HG03575 (cell line): ENCODE data around the gene ADCY10.

Source experiments
- ATAC-seq: cut with Tn5 transposase; IDR thresholded peaks from one replicate; pipeline ENCODE4 v1.9.1; 2021; ENCODE audit not compliant: unreplicated experiment, insufficient number of reproducible peaks, low FRiP score; ENCODE audit errors: extremely low read depth

Gene ADCY10

DNA sequence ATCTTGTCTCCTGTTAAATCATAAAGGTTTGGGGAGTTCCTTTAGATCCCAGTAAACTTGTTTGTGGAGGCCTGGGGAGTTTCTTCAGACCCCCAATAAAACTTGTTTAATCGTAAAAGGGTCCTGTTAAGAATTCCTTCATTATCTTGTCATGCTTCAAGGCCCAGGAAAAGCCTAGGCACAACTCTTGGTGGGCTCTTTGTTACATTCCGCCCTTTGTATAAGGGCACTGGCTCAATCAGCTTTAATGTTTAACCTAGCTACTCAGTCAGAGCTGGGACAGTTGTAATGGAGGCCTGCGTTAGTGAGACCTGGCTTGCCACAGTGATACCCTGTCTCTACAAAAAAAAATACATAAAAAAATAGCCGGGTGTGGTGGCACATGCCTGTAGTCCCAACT lies 115.0 kb downstream of the ADCY10 start:
- ATAC-seq = no peak

- ATAC-seq = no peak
Measured at GRCh38 chr1:167797015-167797414, 116.9 kb downstream of the ADCY10 start.

DNA sequence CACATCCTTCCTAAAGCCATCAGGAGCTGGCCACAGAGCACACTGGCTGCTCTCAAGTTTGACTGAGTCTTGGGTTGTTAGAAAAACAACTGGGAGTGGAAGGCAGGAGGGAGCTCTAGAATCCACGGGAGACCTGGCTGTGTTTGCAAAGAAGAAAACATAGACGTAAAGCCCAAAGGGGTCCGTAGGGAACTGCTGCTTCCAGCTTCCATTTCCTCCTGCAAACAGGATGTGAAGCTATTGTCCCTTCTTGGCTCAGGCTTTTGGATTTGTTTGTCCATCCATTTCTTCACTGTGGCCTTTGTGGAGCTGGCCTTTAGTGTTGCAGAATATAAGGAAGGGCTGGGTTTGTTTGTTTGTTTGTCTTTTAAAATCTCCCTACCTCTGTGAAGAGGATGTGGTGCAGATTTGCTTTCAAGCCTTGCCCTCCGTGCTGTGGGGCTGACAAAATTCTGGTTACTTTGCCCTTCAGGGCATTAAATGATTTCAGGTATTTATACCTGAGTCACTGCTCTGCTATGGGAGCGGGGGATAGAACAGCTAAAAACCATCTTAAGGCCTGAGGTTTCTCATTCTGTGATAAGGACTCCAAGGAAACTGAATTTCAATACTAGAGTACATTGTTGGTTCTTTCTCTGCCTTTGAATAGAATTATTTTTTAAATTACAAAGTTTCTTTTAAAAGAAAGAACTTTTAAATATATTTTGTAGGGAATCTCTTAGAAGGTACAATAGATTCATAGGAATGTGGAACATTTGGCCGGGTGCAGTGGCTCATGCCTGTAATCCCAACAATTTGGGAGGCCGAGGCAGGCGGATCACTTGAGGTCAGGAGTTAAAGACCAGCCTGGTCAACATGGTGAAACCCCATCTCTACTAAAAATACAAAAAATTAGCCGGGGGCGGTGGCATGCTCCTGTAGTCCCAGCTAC lies 117.9 kb downstream of the ADCY10 start:
- no peak for ATAC-seq

DNA sequence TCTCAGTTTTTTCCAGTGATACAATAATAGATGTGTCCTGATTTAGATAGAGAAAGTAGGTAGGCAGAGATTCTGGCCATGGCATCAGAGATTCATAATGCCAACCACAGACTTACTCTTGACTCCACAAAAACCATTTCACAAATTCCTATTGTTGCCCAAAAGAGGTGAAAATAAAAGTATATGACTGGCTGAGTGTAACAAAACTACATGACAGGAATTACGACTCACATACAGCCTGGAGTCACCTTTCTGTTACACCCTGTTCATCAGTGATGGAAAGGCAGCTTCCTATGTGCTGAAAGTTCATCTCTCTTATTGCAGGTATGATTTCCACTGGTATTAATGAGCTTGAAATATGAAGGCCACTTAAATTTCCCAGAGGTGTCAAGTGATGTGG lies 119.9 kb downstream of the ADCY10 start:
- no peak for ATAC-seq

DNA sequence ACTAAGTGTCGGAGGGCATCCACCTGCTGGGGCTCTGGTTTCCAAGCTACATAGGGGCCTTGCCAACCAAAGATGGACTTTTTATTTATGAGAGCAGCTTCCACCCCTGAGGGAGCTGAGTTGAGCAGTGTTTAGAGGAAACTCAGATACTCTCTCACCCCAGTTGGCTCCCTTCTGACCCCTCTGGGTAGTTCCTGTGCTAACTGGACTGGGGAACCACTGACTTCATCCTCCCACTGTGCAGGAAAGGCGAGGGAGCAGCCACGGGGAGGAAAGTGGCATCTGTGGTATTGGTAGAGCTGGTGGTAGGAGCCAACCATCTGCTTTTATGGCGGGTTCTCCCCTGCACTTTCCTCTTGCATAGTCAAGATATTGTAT lies 121.8 kb downstream of the ADCY10 start:
- ATAC-seq = no peak

GRCh38 chr1:167791281-167792187 lies 122.4 kb downstream of the ADCY10 start:
- no peak for ATAC-seq

DNA sequence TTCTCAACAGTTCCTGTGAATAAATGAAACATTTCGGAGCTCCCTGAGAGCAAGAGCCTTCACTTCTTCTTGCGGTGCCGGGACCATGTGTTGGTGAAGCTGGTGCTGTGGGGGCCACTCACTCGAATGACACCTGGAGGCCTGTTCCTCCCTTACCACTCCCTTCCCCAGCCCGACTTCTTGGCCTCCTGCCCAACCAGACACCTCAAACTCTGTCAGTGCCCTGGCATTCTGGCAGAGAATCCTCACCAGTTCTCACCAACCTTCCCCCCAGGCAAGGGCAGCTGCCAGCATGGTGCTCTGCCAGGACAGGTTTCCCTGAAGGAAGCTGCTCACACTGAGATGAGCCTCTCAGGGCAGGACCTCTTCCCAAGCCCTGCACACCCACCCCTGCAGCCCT lies 123.8 kb downstream of the ADCY10 start:
- no peak for ATAC-seq

- no peak for ATAC-seq
Measured at GRCh38 chr1:167789501-167789900, 124.4 kb downstream of the ADCY10 start.

DNA sequence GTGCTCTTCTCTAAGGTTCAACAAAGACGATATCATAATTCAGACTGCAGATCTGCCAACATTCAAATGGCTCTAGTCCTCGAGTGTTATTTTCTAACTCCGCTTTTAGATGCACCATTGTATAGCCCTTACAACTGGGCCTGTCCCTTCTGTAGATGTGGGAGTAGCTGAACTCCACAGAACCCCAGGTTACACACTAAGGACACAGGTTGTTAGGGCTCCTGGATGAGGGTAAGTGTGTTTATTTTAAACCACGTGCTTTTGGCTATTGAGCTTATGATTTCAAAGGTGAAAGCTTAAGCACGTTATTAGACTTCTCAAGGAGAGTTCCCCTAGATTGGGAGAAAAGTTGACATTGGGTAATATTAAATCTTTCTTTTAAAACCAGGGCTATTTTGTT lies 127.4 kb downstream of the ADCY10 start:
- no peak for ATAC-seq

DNA sequence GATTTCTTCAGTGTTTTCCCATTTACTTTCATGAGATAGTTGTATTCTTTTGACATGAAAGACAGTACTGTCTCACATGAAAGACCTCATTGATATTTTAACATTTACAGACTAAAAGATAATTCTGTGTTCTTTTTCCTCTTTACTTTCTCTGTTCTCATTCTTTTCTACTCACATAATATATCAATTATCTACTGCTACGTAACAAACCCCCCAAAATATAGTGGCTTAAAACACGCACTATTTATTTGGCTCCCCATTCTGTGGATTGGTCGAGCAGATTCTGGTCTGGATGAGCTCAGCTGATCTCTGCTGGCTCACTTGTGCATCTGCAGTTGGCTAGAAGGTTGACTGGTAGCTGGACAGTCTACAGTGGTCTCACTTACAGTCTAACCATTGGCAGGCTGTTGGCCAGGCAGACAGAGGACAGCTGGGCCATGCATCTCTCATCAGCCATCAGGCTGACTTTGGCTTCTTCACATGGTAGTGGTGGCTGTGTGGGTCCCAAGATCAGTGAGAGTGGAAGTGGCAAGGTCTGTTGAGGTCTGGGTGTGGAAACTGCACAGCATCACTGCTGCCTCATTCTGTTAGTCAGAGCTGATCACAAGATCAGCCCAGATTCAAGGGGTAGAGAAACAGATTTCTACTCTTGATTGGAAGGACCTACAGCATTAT lies 128.9 kb downstream of the ADCY10 start:
- no peak for ATAC-seq

DNA sequence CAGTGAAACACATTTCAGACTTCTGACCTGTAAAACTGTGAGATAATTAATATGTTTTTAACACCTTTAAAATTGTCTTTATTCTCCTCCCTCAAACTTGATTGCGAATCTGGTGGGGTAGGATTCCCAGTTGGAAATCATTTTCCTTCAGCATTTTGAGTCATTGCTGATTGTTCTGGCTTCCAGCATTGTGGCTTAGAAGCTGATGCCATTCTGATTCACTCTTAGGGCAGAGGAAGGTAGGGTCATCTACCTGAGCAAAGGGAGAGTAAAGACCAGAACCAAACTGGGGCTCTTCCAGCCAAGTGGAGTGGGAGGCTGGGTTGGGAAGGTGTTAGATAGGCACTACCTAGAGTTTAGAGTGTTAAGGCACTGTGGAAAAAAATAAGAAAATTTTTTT lies 131.0 kb downstream of the ADCY10 start:
- no peak for ATAC-seq

DNA sequence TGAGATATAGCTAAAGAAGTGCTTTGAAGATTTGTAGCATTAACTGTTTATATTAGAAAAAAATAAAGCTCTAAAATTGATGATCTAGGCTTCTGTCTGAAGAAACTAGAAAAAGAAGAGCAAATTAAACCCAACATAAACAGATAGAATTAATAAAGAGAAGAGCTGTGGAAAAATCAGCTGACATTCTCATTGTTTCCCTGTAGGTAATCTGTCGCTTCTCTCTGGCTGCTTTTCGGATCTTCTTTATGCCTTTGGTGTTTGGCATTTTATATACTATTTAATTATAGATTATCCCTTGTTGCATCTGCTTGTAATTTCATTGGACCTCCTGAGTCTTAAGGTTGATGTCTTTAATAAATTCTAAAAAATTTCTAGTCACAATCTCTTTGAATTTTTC lies 132.4 kb downstream of the ADCY10 start:
- no peak for ATAC-seq

DNA sequence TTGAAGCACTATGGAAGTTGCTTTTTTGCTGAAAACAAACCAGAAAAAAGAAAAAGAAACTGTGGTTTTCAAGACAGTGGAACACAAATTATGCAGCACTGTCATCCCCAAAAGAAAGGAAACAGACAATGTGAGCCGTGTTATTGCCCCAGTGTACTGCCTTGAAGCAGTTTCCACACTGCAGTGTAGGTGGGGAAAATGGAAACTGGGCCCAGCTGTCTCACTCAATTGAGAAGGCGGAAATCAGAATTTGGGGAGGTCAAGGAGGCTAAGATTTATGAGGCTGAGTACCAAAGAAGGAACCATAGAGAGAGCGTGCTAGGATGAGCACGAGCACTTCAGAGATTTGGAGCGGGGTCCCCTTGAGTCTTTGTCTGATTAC lies 136.7 kb downstream of the ADCY10 start:
- ATAC-seq = no peak

- no peak for ATAC-seq
Measured at GRCh38 chr1:167776616-167777268, 137.2 kb downstream of the ADCY10 start.

DNA sequence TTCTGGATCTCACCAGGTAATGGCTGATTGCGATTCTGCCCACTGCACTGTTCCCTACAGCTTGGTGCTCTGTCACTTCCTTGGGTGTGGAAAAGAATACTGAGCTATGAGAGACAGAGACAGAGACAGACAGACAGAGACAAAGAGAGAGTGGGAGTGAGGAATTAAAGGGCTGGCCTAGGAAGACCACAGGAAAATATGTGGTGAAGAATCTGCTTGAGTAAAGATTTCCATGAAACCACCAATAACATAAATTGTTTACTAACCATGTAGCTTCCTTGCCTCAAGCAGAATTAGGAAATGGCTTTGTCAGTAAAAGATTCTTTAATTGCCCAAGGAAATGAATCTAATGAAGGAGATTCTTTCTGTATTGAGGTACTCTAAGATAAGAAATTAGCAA lies 137.8 kb downstream of the ADCY10 start:
- no peak for ATAC-seq

- ATAC-seq = no peak
Measured at GRCh38 chr1:167775178-167775577, 138.8 kb downstream of the ADCY10 start.

DNA sequence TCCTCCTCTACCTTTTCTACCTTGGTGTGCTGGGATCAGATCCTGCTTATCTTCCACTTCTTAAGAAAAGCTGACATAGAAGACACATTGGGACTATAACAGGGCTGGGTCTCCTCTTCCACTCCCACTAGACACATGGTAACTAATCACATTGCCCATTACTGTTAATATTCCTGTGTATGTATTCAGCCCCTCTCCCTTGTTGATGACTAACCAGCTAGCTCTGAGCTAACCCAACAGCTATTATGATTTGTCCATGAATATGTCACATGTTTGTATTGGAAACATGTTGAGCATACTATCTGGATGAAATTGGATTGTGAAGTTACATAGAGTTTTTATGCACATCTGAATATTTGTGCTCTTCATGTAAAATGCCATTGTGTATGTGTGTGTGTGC lies 139.2 kb downstream of the ADCY10 start:
- ATAC-seq = no peak

DNA sequence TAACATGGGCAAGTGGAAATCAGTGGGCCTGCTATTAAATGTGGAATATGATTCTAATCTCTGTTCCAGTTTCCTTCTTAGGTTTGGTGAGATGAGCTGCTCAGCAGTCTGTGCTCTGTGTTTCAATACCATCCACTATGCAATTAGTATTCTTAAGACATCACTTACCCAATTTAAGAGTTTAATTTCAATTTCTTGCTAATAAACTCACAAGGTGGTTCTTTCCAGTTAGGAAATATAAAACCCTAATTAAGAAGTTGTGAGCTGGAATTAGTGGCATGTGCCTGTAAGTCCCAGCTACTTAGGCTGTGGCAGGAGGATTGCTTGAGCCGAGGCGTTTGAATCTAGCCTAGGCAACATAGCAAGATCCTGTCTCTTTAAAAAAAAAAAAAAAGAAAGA lies 140.4 kb downstream of the ADCY10 start:
- no peak for ATAC-seq

DNA sequence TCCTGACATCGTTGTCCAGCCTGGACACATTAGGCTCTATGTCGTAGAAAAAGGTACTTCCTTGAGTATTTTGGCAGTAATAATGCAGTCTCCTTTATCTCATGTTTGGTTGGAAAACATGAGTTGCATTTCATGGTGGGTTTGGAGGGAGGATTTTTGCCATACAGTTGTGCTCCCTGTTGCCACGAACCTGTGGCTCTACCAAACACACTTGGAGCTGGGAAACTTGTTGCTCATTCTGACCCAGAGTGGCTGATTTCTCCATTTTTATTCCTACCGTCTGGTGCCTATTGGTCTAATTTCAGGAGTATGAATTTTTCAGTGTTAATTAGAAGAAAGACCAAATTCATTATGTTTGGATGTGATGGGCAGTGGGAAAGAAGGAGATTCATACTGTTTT lies 141.5 kb downstream of the ADCY10 start:
- no peak for ATAC-seq
